B cell (primary cell): ENCODE data around the gene LRP2.

Experiments
- EZH2 ChIP-seq: IDR thresholded peaks from 2 replicates; pipeline ENCODE4 v1.6.1; 2012; ENCODE audit warnings: borderline replicate concordance, low read depth, mild to moderate bottlenecking, moderate library complexity, low read length; ENCODE audit not compliant: insufficient read depth, poor library complexity, severe bottlenecking
- TF ChIP-seq, protein P1 (sequence below): fragments of 200-600 bp; IDR thresholded peaks from one replicate; pipeline ENCODE4 v1.8.0; 2022; ENCODE audit warnings: antibody characterized with exemption, mild to moderate bottlenecking

- TF ChIP-seq EZH2: no peak
- TF ChIP-seq, protein P1, sequence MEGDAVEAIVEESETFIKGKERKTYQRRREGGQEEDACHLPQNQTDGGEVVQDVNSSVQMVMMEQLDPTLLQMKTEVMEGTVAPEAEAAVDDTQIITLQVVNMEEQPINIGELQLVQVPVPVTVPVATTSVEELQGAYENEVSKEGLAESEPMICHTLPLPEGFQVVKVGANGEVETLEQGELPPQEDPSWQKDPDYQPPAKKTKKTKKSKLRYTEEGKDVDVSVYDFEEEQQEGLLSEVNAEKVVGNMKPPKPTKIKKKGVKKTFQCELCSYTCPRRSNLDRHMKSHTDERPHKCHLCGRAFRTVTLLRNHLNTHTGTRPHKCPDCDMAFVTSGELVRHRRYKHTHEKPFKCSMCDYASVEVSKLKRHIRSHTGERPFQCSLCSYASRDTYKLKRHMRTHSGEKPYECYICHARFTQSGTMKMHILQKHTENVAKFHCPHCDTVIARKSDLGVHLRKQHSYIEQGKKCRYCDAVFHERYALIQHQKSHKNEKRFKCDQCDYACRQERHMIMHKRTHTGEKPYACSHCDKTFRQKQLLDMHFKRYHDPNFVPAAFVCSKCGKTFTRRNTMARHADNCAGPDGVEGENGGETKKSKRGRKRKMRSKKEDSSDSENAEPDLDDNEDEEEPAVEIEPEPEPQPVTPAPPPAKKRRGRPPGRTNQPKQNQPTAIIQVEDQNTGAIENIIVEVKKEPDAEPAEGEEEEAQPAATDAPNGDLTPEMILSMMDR: no peak
Observed at GRCh38 chr2:169104848-169105247, 257.5 kb downstream of the LRP2 start.
